Astrocyte of the cerebellum (primary cell): ENCODE data around the gene RPS6KC1.

ENCODE experiments used
- DNase-seq: peaks from one replicate; pipeline ENCODE4 v3.0.0-alpha.2; 2011; ENCODE audit warnings: low read depth
- H3K4me3 ChIP-seq: 2 replicates; pipeline ENCODE4 v1.5.1; 2011; ENCODE audit warnings: mild to moderate bottlenecking, low read depth, low read length, moderate library complexity
- in situ Hi-C: cut with HindIII; loops from 2 replicates; pipeline ENCODE4 v1.10.0; 2017; ENCODE audit warnings: low sequenced_read_pairs
- TF ChIP-seq, protein P1 (sequence below): IDR thresholded peaks from 2 replicates; pipeline ENCODE4 v1.5.1; 2012; ENCODE audit warnings: low read length, low read depth, moderate library complexity, mild to moderate bottlenecking; ENCODE audit errors: missing control alignments

Gene RPS6KC1

DNA sequence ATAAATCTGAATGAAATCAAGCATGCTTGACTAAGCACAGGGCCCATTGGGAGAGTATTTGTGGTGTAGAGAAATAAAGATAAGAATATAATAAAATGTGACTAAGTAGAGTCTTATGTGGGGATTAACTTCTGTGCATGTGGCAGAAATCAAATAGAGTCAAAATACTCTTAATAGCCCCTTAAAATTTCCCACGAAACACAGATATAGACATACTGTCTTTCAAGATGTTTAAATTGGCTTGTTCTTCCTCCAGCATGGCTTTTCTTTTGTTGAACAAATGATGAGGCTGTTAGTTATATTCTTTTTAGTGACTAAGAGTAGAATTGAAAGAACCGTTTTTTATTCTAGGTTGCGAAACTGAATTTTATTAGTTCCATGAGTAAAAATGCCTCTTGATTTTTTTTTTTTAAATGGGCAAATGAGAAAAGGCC is 112.3 kb downstream of the RPS6KC1 start:
- TF ChIP-seq, protein P1, sequence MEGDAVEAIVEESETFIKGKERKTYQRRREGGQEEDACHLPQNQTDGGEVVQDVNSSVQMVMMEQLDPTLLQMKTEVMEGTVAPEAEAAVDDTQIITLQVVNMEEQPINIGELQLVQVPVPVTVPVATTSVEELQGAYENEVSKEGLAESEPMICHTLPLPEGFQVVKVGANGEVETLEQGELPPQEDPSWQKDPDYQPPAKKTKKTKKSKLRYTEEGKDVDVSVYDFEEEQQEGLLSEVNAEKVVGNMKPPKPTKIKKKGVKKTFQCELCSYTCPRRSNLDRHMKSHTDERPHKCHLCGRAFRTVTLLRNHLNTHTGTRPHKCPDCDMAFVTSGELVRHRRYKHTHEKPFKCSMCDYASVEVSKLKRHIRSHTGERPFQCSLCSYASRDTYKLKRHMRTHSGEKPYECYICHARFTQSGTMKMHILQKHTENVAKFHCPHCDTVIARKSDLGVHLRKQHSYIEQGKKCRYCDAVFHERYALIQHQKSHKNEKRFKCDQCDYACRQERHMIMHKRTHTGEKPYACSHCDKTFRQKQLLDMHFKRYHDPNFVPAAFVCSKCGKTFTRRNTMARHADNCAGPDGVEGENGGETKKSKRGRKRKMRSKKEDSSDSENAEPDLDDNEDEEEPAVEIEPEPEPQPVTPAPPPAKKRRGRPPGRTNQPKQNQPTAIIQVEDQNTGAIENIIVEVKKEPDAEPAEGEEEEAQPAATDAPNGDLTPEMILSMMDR = no peak
- no peak for DNase-seq
- no peak overlapping the region for H3K4me3 ChIP-seq
- in situ Hi-C loops = no loop called here

DNA sequence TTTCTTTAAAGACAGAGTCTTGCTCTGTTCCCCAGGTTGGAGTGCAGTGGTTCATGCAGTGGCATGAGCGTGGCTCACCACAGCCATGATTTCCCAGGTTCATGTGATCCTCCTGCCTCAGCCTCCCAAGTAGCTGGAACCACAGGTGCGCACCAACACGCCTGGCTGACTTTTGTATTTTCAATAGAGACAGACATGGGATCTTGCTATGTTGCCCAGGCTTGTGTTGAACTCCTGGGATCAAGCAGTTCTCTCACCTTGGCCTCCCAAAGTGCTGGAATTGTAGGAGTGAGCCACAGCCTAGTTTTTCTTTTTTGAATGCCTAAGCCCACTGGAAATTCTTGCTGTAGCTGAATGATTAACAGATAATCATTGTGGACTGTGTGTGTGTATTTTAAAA is 113.5 kb downstream of the RPS6KC1 start:
- TF ChIP-seq, protein P1 = no peak
- DNase-seq = no peak
- no peak overlapping the region for H3K4me3 ChIP-seq
- in situ Hi-C loops = no loop called here

DNA sequence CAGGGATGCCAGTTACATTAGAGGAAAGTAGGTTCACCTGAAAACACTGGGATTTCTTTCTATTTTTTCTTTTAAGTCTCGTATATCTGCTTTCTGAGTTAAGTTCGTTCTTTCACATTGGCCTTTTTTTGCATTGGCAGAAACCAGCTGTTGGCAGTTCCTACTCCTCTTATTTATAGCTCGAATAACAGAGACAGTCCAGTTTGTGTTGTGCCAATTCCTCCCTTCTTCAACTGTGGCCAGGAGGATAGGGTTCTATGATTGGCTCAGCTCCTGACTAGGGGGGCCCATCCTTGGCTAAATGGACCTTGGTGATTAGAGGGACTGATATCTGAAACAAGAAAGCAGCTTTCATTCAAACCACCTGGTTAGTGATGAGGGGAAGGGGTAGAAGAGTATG is 115.8 kb downstream of the RPS6KC1 start:
- DNase-seq = no peak
- no peak overlapping the region for H3K4me3 ChIP-seq
- TF ChIP-seq, protein P1 = no peak
- in situ Hi-C loops = no loop called here

DNA sequence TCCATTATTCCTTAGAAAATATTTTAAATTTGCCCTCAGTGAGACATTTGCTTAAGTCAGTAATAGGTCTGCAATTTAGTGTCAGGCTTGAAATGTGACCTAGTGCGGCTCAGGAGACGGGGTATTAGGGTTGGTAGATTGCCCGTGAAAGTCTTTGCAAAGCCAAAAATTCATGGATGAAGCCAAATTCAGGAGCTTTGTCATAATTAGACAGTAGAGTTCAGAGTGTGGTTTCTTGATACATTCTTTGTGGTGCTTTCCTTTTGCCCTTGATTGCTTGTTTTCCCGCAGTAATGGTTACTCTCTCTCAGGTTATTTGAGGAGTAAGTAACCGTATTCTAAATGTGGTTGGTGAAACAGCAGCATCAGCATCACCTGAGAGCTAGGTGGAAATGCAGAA is 120.7 kb downstream of the RPS6KC1 start:
- H3K4me3 ChIP-seq = no peak overlapping the region
- TF ChIP-seq, protein P1 = no peak
- DNase-seq = peak; percentile 28
- in situ Hi-C loops = no loop called here

DNA sequence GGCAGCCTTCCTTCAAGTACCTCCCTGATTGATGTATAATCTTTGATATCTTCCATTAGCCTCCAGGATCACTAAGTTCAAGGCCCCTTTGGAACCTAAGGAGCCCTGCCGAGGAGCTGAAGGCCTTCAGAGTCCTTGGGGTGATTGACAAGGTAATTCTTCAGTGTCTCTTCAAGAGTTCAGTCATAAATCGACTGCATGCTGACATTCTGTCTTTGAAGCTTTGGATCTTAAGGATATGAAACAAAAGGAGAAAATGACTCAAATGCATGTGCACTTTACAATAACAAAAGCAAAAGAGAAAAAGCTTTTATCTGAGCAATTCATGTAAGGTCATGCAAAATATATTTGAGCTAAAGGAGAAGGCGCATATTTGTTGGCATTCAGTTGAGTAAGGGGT is 125.3 kb downstream of the RPS6KC1 start:
- in situ Hi-C loops = no loop called here
- DNase-seq = no peak
- TF ChIP-seq, protein P1 = no peak
- H3K4me3 ChIP-seq = no peak overlapping the region

DNA sequence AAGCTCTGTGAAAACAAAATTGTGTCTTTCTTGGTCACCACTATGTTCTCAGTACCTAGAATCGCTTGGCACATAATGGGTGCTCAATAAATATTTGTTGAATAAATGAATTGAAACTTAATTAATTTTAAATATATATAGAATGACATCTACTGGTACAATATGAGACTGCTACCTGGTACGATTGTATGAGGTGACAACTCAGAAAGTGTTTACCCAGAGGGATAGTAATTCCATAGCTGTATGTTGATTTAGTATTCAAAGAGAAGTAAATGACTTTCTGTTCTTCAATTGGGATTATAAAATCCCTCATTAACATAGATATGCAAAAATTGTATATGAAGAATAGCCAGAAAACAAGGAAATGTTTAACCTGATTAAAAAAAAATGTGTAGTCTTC is 128.7 kb downstream of the RPS6KC1 start:
- DNase-seq = no peak
- in situ Hi-C loops = no loop called here
- TF ChIP-seq, protein P1 = no peak
- H3K4me3 ChIP-seq = no peak overlapping the region

DNA sequence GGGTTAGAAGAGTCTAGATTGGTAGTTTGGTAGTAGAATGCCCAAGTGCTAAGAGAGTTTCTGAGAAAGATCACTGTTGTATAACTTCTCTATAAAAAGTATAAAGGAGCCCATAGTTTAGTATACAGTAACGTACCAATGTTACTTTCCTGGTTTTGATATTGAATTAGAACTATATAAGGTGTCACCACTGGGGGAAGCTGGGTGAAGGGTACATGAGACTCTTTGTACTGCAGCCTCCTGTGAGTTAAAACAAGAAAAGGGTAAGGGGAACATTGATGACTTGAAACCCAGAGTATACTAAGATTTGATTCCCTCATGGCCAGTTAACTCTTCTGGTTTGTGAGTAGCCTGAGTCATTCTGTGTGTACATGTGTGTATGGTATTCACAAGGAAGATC is 129.8 kb downstream of the RPS6KC1 start:
- no peak for DNase-seq
- in situ Hi-C loops = no loop called here
- TF ChIP-seq, protein P1 = no peak
- H3K4me3 ChIP-seq = no peak overlapping the region
